Kidney (tissue), 14 donors: Measurements from ENCODE around the gene S100A3. TPM values are rescaled to one million over a fixed set of nuclear protein-coding genes. Genes with fewer than 3 reads are reported as not detected.

ENCODE experiments used
- DNase-seq, 5 donors: peaks; one replicate each; pipeline ENCODE4 v3.0.0-alpha.2; 2013 to 2020
- FAIRE-seq: peaks from 2 replicates; lab custom pipeline; 2012; peaks lifted over from hg19 to GRCh38; lab: Jason Lieb, UNC
- H3K27ac ChIP-seq, 2 donors: one replicate each; pipeline ENCODE4 v1.7.0; 2013; ENCODE audit warnings: low read depth in 2 of 2, low read length in 2 of 2, inconsistent platforms in 1 of 2
- H3K27me3 ChIP-seq: one replicate; pipeline ENCODE4 v1.7.1; 2013; ENCODE audit warnings: low read length, inconsistent platforms; ENCODE audit not compliant: control insufficient read depth, insufficient read depth
- H3K36me3 ChIP-seq, 3 donors: one replicate each; pipeline versions ENCODE4 v1.7.0 to v1.7.1; 2013; ENCODE audit warnings: low read length in 3 of 3, control low read depth in 1 of 3, inconsistent platforms in 1 of 3; ENCODE audit not compliant: insufficient read depth in 3 of 3, control insufficient read depth in 2 of 3
- H3K4me1 ChIP-seq, 3 donors: one replicate each; pipeline versions ENCODE4 v1.7.0 to v1.7.1; 2013; ENCODE audit warnings: low read length in 3 of 3, inconsistent platforms in 1 of 3, low read depth in 1 of 3; ENCODE audit not compliant: control insufficient read depth in 2 of 3, insufficient read depth in 2 of 3
- H3K4me3 ChIP-seq, 3 donors: one replicate each; pipeline versions ENCODE4 v1.7.0 to v1.8.1; 2013; ENCODE audit warnings: low read length in 3 of 3, control low read depth in 1 of 3, inconsistent platforms in 1 of 3
- H3K9ac ChIP-seq, 3 donors: one replicate each; pipeline versions ENCODE4 v1.7.0 to v1.7.1; 2013; ENCODE audit warnings: low read length in 3 of 3, control low read depth in 1 of 3, inconsistent platforms in 1 of 3
- H3K9me3 ChIP-seq, 3 donors: one replicate each; pipeline versions ENCODE4 v1.7.0 to v1.7.1; 2013; ENCODE audit warnings: low read length in 3 of 3, control low read depth in 1 of 3, inconsistent platforms in 1 of 3; ENCODE audit not compliant: control insufficient read depth in 2 of 3, insufficient read depth in 1 of 3
- CTCF ChIP-seq: IDR thresholded peaks from 3 replicates; pipeline ENCODE4 v1.5.1; 2012; ENCODE audit warnings: mild to moderate bottlenecking, moderate library complexity, borderline replicate concordance; ENCODE audit not compliant: insufficient read depth; ENCODE audit errors: extremely low read depth
- intact Hi-C: fragments of 100-400 bp; cut with DNase I; formaldehyde crosslinking; loops from one replicate; pipeline ENCODE4 v1.11.1; 2022
- polyA plus RNA-seq: library from polyadenylated mRNA; stranded (reverse); fragments of 350-450 nt; fragmentation: Illumina TruSeq; extraction: RNeasy Lipid Tissue Mini Kit (QIAGEN cat#74804); gene quantifications from one replicate; pipeline ENCODE4 v1.2.3, GENCODE V29; 2014; ENCODE audit warnings: low read depth, low replicate concordance; ENCODE audit not compliant: insufficient read depth
- total RNA-seq: library from RNA; stranded (reverse); fragmentation: NEBNext Ultra II Directional; extraction: Animal tissue kit (Norgen Biotek cat#: 25700); gene quantifications from one replicate; pipeline ENCODE4 v1.2.1, GENCODE V29; 2021
- donor health status: control.
- donor health status: control.
- donor health status: control.
- donor health status: control.
- donor health status: control.
- donor health status: DM: yes; HTN: yes; CAD: no.
- donor health status: Normal renal cell carcinoma (clear cell type).

Gene S100A3
- total and polyA plus RNA-seq, 2 donors from 2014 or later, result 2.5 to 8.4 TPM

- peak overlapping the region in 1 of 2 donors; percentile 51 for H3K27ac ChIP-seq
- no peaks in the 10 kb centered on the region for H3K36me3 ChIP-seq
- H3K9ac ChIP-seq, result no peak overlapping the region
- peaks cover 0 to 4% (median 0%) of the 10 kb centered on the region in 3 donors for H3K4me1 ChIP-seq
- no peak for TF ChIP-seq CTCF
- DNase-seq (peak; percentile 54 to 93 (median 84)), FAIRE-seq (no peak)
- H3K4me3 ChIP-seq, result no peak overlapping the region
- H3K9me3 ChIP-seq, result no peaks in the 10 kb centered on the region
- intact Hi-C loops, result no loop called here
- no peaks in the 10 kb centered on the region for H3K27me3 ChIP-seq
These were observed 42.1 kb downstream of the S100A3 start for GRCh38 chr1:153506831-153507413.

DNA sequence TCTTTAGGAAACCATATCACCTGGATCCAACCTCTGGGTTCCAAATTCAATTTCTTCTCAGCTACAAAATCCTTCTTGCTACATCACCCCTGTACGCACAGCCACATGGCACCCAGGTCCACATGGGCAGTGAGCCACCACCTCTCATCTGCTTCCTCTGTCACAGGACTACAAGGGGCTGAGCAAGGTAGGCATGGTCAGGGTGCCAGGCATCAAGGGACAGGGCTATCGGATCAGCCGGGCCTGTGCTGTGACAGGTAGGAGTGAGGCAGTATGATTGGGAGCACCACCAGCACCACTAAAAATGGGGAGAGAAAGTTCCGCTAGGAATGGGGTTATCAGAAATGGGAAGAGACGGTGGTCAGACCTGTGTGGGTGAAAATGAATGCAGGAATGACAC lies 42.7 kb downstream of the S100A3 start:
- Histone ChIP-seq H3K4me3 (no peak overlapping the region), H3K27me3 (no peaks in the 10 kb centered on the region), H3K36me3 (no peaks in the 10 kb centered on the region), H3K27ac (peak overlapping the region in 1 of 2 donors; percentile 64), H3K9me3 (no peaks in the 10 kb centered on the region), H3K9ac (no peak overlapping the region), H3K4me1 (peaks cover 0 to 4% (median 0%) of the 10 kb centered on the region in 3 donors)
- intact Hi-C loops, result no loop called here
- no peak for FAIRE-seq
- TF ChIP-seq CTCF, result no peak
- DNase-seq, result no peak

- Histone ChIP-seq H3K9me3 (no peaks in the 10 kb centered on the region), H3K27me3 (no peaks in the 10 kb centered on the region), H3K27ac (no peak overlapping the region), H3K36me3 (no peaks in the 10 kb centered on the region), H3K9ac (no peak overlapping the region), H3K4me1 (peaks cover 0 to 4% (median 0%) of the 10 kb centered on the region in 3 donors), H3K4me3 (no peak overlapping the region)
- FAIRE-seq (no peak), DNase-seq (no peak)
- intact Hi-C loops, result no loop called here
- no peak for TF ChIP-seq CTCF
These were observed 43.5 kb downstream of the S100A3 start for GRCh38 chr1:153505576-153505975.

DNA sequence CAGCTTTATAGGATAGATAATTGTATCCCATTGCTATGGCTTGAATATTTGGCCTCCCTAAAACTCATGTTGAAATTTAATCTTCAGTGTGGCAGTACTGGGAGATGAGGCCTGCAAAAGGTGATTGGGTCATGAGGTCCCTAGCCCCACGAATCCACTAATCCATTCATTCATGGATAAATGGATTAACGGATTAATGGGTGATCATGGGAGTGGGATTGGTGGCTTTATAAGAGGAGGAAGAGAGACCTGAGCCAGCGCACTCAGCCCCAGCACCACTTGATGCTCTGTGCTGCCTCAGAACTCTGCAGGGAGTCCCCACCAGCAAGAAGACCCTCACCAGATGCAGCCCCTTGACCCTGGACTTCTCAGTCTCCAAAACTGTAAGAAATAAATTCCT lies 45.3 kb downstream of the S100A3 start:
- Histone ChIP-seq H3K27me3 (no peaks in the 10 kb centered on the region), H3K9ac (no peak overlapping the region), H3K27ac (no peak overlapping the region), H3K4me1 (peaks cover 0 to 4% (median 0%) of the 10 kb centered on the region in 3 donors), H3K9me3 (no peaks in the 10 kb centered on the region), H3K4me3 (no peak overlapping the region), H3K36me3 (no peaks in the 10 kb centered on the region)
- no peak for DNase-seq
- no peak for TF ChIP-seq CTCF
- FAIRE-seq, result no peak
- intact Hi-C loops, result no loop called here
